ENCODE results near the gene GTPBP6.
"Not testable (repeated sequence)": the region's sequence is repeated elsewhere in the genome, so short reads cannot be mapped to it uniquely, and the experiment has no call there.

The GTPBP6 gene

GRCh38 chrX:261167-261918, 57.3 kb downstream of the GTPBP6 start:
- DNase-seq: no peak

- no peak for DNase-seq
Observed at GRCh38 chrX:259692-260355, 58.8 kb downstream of the GTPBP6 start.

- DNase-seq: no peak
Observed at GRCh38 chrX:258291-259040, 60.1 kb downstream of the GTPBP6 start.

GRCh38 chrX:257681-258289, 60.8 kb downstream of the GTPBP6 start:
- DNase-seq: no peak

- DNase-seq: not testable (repeated sequence)
Observed at GRCh38 chrX:257054-257453, 61.5 kb downstream of the GTPBP6 start.

- no peak for DNase-seq
Observed at GRCh38 chrX:255923-256331, 62.7 kb downstream of the GTPBP6 start.
